Frontal cortex (tissue), 4 donors: ENCODE results near the gene PLEKHF1. TPM values are rescaled to one million over a fixed set of nuclear protein-coding genes. Genes with fewer than 3 reads are reported as not detected.

Source experiments
- DNase-seq, 2 donors: peaks; one replicate each; pipeline ENCODE4 v3.0.0; 2012; ENCODE audit warnings: low spot score in 2 of 2
- FAIRE-seq: peaks from 2 replicates; lab custom pipeline; 2012; peaks lifted over from hg19 to GRCh38; lab: Jason Lieb, UNC
- total RNA-seq: library from RNA; depleted of rRNA; stranded (reverse); fragments of >200 nt; gene quantifications from one replicate; pipeline ENCODE4 v1.2.3, GENCODE V29; 2014
- donor health status: control.
- donor health status: control.
- donor health status: control.

PLEKHF1 gene
- total RNA-seq, 1 donor from 2014 or later: 2.0 TPM

GRCh38 chr19:29634002-29634401 lies 31.3 kb upstream of the PLEKHF1 start:
- DNase-seq (no peak), FAIRE-seq (no peak)

- FAIRE-seq (no peak), DNase-seq (no peak)
Observed at GRCh38 chr19:29634423-29635130, 30.7 kb upstream of the PLEKHF1 start.

- FAIRE-seq (no peak), DNase-seq (no peak)
Observed at GRCh38 chr19:29635963-29636362, 29.3 kb upstream of the PLEKHF1 start.

- no peak for DNase-seq
- FAIRE-seq: no peak
Observed at GRCh38 chr19:29636553-29637360, 28.5 kb upstream of the PLEKHF1 start.

DNA sequence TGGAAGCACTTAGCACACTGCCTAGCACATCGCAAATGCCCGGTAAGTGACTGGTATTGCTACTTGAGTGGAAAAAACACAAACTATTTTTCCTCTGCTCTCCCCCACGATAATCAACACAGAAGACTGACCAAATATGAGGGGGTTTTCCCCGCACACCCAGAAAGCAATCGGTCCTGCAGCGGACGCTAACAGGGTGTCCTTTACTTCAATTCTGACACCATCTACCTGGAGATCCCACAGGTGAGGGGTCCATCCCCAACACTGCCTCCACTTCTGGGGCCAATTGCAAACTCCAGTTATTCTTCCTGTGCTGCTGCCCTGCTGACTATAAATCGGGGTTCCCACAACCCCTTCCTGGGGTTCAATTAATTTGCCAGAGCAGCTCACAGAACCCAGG lies 26.2 kb upstream of the PLEKHF1 start:
- FAIRE-seq (no peak), DNase-seq (no peak)

DNA sequence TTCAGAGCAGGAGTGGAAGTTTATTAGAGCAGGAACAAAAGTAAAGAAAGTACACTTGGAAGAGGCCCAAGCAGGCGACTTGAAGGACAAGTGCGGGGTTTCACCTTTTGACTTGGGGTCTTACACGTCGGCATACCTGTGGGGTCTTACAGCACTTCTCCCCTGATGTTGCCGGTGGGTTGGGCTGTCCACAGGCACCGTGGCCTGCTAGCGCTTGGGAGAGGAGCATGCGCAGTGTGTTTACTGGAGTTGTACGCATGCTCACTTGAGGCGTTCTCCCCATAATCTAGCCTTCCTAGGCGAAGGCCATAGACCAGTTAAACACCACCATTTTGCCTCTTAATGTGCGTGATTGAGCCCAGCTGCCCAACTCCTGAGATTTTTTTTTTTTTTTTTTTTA lies 25.0 kb upstream of the PLEKHF1 start:
- no peak for FAIRE-seq
- no peak for DNase-seq

- DNase-seq: no peak
- FAIRE-seq: no peak
Observed at GRCh38 chr19:29641597-29641996, 23.7 kb upstream of the PLEKHF1 start.

- no peak for FAIRE-seq
Observed at GRCh38 chr19:29643361-29643935, 21.8 kb upstream of the PLEKHF1 start.

GRCh38 chr19:29644210-29644609 lies 21.1 kb upstream of the PLEKHF1 start:
- DNase-seq: no peak
- no peak for FAIRE-seq

More at GRCh38 chr19:29643361-29643935, 21.8 kb upstream of the PLEKHF1 start:
- no peak for DNase-seq

GRCh38 chr19:29645491-29645867 lies 19.8 kb upstream of the PLEKHF1 start:
- DNase-seq: no peak
- FAIRE-seq: no peak

DNA sequence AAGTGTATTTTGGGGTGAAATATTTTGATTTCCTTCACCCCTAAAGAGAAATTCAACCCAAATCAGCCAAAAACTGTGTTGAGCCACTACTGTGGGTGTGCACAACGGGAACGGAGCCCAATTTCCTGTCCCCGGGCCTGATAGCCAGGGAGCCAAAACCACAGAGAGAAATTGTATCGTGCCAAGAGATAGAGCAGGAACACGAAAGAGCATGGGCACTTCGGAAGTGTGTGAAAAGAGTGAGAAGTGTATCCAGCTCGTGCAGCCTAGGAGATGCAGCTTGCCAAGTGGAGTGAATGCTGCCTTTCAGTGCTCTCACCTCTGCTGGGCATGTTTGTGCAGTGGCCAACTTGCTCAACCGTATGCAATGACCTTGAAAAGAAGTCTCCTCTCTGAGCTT lies 19.4 kb upstream of the PLEKHF1 start:
- FAIRE-seq: no peak
- DNase-seq: no peak

- DNase-seq: no peak
- FAIRE-seq: no peak
Observed at GRCh38 chr19:29650772-29651387, 14.4 kb upstream of the PLEKHF1 start.

DNA sequence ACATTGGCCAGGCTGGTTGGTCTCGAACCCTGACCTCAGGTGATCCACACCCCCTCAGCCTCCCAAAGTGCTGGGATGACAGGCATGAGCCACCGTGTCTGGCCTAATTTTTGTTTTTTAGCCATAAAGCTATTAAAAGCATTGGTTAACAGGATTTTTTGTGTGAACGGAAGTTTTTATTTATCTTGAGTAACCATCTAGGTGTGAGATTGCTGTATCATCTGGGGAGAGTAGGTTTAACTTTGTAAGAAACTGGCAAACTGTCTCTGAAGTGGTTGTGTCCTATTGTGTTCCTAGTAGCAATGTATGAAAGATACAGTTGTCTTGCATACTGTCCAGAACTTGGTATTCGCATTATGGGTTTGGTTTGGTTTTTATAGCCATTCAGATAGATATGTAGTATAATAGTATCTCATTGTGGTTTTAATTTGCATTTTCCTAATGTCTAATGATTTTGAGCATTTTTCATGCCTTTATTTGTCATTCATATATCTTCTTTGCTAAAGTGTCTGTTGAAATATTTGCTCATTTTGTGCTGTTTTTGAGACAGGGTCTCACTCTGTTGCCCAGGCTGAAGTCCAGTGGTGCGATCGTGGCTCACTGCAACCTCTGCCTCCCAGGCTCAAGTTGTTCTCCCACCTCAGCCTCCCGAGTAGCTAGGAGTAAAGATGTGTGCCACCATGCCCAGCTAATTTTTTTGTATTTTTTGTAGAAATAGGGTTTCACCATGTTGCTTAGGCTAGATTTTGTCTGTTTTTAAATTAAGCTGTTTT lies 13.5 kb upstream of the PLEKHF1 start:
- DNase-seq: no peak
- FAIRE-seq: no peak

GRCh38 chr19:29653398-29653797 lies 11.9 kb upstream of the PLEKHF1 start:
- DNase-seq (no peak), FAIRE-seq (no peak)

DNA sequence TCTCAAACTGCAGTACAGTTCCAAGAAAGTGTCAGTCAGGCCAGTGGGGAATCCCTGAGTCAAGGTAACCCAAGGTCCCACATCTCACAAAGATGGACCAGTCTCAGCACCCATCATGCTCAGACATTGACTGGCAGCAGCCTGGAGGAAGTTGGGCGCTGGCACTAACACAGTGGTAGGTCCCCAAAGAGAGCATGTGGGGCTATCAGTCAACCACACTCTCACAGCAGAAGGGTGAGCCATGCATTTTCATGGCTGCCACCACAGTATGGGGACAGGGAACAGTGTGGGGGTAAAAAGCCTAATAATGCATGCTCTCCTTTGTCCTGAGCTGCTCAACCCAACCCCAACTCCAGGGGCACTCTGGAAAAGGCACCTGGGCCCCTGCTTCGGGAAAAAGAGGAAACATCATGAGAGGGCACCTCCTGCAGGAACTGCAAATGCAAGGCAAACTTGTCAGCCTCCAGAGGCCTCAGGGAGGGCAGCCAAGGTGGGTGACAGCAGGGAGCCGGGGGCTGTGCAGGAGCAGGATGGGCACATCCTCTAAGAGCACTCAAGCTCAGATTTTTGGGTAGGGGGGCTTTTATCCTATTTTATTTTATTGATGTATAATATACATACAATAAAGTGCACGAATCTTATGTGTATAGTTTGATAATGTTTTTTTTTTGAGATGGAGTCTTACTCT lies 9.5 kb upstream of the PLEKHF1 start:
- FAIRE-seq: no peak
- no peak for DNase-seq

DNA sequence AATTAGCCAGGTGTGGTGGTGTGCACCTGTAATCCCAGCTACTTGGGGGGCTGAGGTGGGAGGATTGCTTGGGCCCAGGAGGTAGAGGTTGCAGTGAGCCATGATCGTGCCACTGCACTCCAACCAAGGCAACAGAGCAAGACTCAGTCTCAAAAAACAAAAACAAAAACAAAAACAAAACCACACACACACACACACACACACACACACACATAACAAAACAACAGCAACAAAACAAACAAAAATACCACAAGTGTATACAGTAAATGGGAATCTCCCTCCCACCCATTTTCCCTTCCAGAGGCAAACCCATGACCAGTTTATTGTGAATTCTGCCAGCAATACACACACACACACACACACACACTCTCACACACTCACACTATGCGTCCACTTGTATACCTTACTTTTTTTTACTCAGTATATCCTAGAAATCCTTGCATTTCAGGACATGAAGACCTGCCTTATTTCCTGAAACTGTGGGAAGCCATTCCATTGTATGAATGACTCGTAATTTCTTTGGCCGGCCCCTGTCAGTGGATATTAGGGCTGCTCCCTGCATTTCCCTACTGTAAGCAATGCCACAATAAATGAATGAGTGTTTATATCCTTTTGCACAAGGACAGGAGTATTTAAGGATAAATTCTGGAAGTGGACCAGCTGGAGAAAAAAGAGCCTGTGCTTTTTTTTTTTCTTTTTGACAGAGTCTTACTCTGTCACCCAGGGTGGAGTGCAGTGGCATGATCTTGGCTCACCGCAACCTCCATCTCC lies 6.9 kb upstream of the PLEKHF1 start:
- FAIRE-seq (no peak), DNase-seq (no peak)

DNA sequence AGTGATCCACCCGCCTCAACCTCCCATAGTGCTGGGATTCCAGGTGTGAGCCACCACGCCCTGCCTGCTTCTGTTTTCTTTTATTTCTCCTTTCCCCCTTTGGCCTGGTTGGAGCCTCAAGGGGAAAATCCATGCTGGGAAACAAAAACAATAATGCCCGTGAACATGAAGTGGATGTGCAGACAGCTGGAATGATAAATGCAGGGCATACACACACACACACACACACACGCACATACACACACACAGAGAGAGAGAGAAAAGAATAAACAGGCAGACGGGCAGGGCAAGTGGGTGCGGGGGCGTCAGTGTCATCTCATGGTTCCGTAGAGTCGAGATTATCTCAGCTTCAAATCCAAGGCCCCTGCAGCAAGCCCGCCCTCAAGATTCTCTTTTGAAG lies 4.4 kb upstream of the PLEKHF1 start:
- DNase-seq (no peak), FAIRE-seq (no peak)

GRCh38 chr19:29662278-29662603 lies 3.0 kb upstream of the PLEKHF1 start:
- FAIRE-seq: no peak
- DNase-seq: no peak
